ENCODE measurements around the gene BRD1.

The BRD1 gene

DNA sequence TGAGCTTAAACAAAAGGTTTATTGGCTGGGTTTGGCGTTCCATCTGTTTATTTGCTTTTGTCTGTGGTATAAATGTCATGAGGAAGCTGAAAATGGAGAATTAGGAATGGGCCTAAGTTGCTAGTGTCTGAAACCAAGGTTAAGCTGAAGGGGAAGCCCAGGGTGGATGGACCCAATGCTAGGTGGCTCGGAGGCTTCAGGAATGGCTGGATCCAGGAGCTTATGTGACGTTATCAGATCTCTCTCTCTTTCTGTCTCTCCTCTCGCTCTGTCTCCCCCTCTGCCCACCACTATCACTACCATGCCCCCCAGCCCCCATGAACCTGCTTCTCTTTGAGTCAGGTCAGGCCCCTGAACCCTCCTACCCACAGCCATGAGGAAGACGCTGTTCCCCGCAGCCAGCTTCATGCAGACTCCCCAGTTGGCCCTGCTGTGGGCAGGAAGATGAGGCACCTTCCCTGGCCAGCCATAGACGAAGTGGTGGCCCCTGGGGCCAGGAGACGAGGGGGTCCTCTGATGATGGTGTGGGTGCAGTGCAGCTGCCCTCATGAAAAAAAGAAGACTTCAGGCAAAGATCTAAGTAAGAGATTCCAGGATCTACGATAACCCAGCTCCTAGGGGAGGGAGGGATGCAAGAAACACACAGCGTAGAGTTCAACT is 101.5 kb downstream of the BRD1 start:
- TF ChIP-seq, protein P1, sequence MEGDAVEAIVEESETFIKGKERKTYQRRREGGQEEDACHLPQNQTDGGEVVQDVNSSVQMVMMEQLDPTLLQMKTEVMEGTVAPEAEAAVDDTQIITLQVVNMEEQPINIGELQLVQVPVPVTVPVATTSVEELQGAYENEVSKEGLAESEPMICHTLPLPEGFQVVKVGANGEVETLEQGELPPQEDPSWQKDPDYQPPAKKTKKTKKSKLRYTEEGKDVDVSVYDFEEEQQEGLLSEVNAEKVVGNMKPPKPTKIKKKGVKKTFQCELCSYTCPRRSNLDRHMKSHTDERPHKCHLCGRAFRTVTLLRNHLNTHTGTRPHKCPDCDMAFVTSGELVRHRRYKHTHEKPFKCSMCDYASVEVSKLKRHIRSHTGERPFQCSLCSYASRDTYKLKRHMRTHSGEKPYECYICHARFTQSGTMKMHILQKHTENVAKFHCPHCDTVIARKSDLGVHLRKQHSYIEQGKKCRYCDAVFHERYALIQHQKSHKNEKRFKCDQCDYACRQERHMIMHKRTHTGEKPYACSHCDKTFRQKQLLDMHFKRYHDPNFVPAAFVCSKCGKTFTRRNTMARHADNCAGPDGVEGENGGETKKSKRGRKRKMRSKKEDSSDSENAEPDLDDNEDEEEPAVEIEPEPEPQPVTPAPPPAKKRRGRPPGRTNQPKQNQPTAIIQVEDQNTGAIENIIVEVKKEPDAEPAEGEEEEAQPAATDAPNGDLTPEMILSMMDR (conservative IDR thresholded peaks at IDR 0.05; ENCODE audit: low read depth, low read length): no peak
- DNase-seq (ENCODE audit: low read depth): no peak
- H3K4me3 ChIP-seq (ENCODE audit: low read length): no peak overlapping the region

DNA sequence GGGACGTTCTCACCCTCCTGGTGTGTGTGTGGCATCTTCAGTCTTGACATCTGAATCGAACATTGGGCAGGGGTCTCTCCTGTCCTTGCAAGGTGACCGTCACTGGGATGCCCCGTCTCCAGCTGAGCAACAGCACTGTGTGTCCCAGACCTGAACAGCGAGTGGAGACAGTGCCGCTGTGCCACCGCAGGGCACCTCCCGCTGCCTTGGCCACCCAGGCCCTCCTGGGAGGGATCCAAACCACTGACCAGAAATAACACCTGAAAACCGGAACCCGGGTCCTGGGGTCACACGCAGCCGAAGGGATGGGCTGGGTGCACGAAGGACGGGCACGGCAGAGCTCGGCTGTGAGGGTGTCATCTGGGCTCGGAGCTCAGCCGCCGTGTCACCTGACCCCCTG is 102.2 kb downstream of the BRD1 start:
- DNase-seq (ENCODE audit: low read depth): no peak

DNA sequence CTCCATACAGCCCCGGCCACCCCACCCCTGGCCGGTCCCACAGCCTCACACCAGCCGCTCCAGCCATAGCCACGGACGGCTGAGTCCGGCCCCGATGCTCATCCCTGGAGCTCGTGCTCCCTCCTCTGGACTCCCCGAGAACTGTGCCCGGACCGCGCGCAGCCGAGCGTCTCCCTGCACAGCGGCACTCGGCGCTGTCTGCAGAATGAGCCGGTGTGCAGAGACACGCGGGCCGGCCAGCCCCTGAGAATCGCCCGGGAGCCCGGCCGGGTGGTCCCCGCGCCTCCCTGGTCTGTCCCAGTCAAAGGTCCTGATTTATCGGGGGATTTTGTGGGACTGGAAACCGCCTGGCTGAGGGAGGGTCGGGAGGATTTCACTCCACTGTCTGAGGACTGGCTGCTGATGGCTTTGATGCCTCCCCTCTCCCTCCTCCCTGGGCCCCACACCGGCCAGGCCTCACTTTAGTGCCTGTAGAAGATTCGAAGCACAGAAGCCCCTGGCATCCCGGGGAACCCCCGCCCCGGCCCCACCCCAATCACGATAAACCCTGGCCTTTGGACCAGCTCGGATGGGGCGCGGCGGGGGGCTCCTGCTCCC is 102.7 kb downstream of the BRD1 start:
- TF ChIP-seq, protein P1 (conservative IDR thresholded peaks at IDR 0.05; ENCODE audit: low read depth, low read length): peak; percentile 69
- no peak for DNase-seq (ENCODE audit: low read depth)
- no peak overlapping the region for H3K4me3 ChIP-seq (ENCODE audit: low read length)

More for the DNA sequence above, 102.2 kb downstream of the BRD1 start:
- TF ChIP-seq, protein P1 (conservative IDR thresholded peaks at IDR 0.05; ENCODE audit: low read depth, low read length): no peak
- H3K4me3 ChIP-seq (ENCODE audit: low read length): no peak overlapping the region

DNA sequence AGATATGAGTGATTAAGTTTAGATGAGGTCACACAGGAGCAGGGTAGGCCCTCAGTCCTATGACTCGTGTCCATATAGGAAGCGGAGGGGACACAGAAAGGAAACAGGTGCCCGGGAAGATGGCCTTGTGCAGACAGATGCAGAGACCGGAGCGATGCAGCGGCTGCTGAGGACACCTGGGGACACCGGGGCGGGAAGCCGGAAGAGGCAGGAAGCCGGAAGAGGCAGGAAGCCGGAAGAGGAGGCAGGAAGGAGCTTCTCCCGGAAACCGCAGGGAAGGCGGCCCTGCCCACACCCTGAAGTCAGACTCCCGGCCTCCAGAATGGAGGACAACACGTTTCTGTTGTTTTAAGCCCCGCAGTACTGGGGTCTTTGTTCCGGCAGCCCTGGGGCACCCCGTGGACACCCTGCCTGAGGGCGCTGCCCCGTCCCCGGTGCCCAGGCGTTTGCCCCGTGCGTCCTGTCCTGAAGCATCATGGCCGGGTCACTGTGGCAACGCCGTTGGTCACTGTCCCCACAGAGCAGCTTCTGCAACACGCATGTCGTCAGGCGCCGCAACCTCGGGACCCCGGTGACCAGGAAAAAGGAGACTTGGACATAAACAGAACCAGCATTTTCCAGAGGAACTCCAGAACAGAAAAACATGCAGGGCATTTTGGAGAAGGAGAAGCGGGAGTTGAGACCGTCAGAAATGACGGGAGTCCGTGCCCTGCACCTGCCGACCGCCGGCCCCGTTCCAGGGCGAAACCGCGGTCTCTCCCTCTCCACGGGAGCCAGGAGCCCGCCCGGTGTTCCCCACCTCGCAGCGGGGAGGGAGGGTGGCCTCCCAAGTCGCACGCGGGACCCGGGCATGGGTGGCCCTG is 103.4 kb downstream of the BRD1 start:
- no peak for DNase-seq (ENCODE audit: low read depth)
- H3K4me3 ChIP-seq (ENCODE audit: low read length): no peak overlapping the region
- TF ChIP-seq, protein P1 (conservative IDR thresholded peaks at IDR 0.05; ENCODE audit: low read depth, low read length): no peak

DNA sequence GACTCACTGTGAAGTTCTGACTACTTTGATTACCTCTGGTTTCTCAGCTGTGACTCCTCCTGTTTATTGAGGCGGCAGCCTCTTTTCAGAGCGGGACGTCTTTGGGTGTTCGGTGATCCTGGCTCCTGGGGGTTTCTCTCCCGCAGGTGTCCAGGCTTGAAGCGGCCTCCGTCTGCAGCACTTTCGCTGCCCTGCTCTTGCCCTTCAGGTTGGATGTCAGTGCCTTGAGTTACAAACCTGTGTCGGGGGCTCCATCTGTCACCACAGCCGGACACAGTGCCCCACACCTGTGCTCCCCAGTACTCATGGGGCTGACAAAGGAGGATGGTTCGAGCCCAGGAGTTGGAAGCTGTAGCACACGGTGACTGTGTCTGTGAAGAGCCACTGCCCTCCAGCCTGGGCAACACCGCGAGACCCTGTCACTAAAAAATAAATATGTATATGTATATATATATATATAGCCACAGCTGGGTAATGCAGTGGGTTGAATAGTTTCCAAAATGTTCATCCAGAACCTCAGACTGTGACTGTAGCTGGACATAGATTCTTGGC is 104.1 kb downstream of the BRD1 start:
- TF ChIP-seq, protein P1 (conservative IDR thresholded peaks at IDR 0.05; ENCODE audit: low read depth, low read length): no peak
- H3K4me3 ChIP-seq (ENCODE audit: low read length): no peak overlapping the region
- DNase-seq (ENCODE audit: low read depth): no peak

Measured in retinal pigment epithelial cell (primary cell).